ELF-1 (cell line): ENCODE data around the gene EAPP.
"Not testable (repeated sequence)": the region's sequence is repeated elsewhere in the genome, so short reads cannot be mapped to it uniquely, and the experiment has no call there.

Experiments used
- DNase-seq: peaks from one replicate; pipeline ENCODE4 v3.0.0-alpha.2; 2016; ENCODE audit warnings: low read depth, low spot score

Gene EAPP

GRCh38 chr14:34488528-34488927 is 51.0 kb downstream of the EAPP start:
- no peak for DNase-seq

- DNase-seq, result no peak
Measured at GRCh38 chr14:34484726-34485125, 54.8 kb downstream of the EAPP start.

- DNase-seq, result no peak
Measured at GRCh38 chr14:34482463-34482862, 57.0 kb downstream of the EAPP start.

- DNase-seq, result no peak
Measured at GRCh38 chr14:34479694-34480093, 59.8 kb downstream of the EAPP start.

- no peak for DNase-seq
Measured at GRCh38 chr14:34478261-34478660, 61.2 kb downstream of the EAPP start.

- not testable (repeated sequence) for DNase-seq
Measured at GRCh38 chr14:34476036-34476435, 63.5 kb downstream of the EAPP start.

GRCh38 chr14:34475163-34475562 is 64.3 kb downstream of the EAPP start:
- no peak for DNase-seq

DNA sequence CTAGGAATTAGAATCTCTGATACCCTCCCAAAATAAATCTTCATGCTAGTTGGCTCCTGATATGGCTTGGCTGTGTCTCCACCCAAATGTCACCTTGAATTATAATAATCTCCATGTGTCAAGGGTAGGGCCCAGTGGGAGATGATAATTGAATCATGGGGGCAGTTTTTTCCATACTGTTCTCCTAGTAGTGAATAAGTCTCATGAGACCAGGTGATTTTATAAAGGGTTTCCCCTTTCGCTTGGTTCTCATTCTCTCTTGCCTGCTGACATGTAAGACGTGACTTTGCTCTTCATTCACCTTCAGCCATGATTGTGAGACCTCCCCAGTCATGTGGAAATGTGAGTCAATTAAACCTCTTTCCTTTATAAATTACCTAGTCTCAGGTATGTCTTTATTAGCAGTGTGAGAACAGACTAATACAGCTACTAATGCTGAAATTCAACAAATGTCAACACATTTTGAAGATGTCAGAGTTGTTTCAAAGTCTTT is 65.3 kb downstream of the EAPP start:
- no peak for DNase-seq

DNA sequence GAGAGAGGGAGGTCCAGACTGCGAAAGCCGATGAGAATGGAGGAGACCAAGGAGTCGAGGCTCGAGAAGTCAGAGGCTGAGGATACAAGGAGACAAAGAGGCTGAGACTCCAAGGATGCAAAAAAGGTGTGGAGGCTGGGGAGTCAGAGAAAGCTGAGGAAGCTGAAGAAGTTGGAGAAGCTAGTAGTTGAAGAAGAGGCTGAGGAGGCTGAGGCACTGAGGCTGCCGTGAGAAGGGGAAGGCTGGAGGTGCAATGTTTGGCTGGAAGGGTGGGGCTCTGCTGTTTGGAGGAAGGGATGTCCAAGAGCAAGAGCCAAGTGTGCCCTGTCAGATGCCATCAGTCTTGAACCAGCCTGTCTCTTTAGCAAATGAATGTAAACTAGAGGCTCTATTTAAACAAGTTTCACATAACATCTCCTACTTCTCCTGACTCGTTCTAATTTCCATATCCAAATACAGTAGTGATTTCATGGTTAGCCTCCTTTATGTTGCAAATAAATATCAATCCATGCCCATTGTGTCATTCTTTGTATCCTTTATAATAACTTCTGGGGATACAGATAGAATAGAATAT is 66.7 kb downstream of the EAPP start:
- DNase-seq, result no peak

DNA sequence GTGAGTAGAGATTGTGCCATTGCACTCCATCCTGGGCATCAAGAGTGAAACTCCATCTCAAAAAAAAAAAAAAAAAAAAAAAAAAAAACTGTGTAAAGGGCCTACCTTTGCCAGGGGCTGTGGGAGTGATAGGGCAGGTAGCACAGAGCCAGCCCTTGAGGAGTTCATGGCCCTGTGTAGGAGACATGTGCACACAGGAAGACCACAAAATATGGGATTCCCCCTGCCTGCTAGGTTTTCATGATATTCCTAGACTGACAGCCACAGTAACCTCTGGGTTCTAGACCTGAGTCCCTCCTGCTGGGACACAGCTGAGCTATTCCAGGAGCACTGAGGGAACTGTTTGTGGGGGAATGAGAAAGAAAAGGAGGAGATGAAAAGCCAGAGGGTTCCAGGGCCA is 69.2 kb downstream of the EAPP start:
- DNase-seq, result no peak

GRCh38 chr14:34466691-34467090 is 72.8 kb downstream of the EAPP start:
- DNase-seq, result no peak
